ENCODE results near the gene CHIC2. TPM values are rescaled to one million over a fixed set of nuclear protein-coding genes. Genes with fewer than 3 reads are reported as not detected.

The CHIC2 gene
- polyA plus RNA-seq, 4 donors = 28.9 to 44.6 (median 37.0) TPM

GRCh38 chr4:53961351-53961750 lies 103.1 kb downstream of the CHIC2 start:
- no peak for DNase-seq (ENCODE audit: low read depth in 4 of 4, low spot score in 3 of 4)

GRCh38 chr4:53960843-53961242 lies 103.6 kb downstream of the CHIC2 start:
- DNase-seq (ENCODE audit: low read depth in 4 of 4, low spot score in 3 of 4) = no peak

Other genes starting within 250 kb of the CHIC2 start
- not detected for gene GSX2, start 35.6 kb upstream of the CHIC2 start, polyA plus RNA-seq (ENCODE audit: insufficient read length in 4 of 4)
- 100 to 1,000 TPM; 133 to 209 (median 191) TPM for gene PDGFRA, start 164.7 kb upstream of the CHIC2 start, polyA plus RNA-seq (ENCODE audit: insufficient read length in 4 of 4)

Measured in right renal pelvis (tissue), 4 donors.